HG03196 (cell line): ENCODE results near the gene RPS15.

Experiments
- ATAC-seq: cut with Tn5 transposase; IDR thresholded peaks from one replicate; pipeline ENCODE4 v1.9.1; 2021; ENCODE audit not compliant: unreplicated experiment

Gene RPS15

DNA sequence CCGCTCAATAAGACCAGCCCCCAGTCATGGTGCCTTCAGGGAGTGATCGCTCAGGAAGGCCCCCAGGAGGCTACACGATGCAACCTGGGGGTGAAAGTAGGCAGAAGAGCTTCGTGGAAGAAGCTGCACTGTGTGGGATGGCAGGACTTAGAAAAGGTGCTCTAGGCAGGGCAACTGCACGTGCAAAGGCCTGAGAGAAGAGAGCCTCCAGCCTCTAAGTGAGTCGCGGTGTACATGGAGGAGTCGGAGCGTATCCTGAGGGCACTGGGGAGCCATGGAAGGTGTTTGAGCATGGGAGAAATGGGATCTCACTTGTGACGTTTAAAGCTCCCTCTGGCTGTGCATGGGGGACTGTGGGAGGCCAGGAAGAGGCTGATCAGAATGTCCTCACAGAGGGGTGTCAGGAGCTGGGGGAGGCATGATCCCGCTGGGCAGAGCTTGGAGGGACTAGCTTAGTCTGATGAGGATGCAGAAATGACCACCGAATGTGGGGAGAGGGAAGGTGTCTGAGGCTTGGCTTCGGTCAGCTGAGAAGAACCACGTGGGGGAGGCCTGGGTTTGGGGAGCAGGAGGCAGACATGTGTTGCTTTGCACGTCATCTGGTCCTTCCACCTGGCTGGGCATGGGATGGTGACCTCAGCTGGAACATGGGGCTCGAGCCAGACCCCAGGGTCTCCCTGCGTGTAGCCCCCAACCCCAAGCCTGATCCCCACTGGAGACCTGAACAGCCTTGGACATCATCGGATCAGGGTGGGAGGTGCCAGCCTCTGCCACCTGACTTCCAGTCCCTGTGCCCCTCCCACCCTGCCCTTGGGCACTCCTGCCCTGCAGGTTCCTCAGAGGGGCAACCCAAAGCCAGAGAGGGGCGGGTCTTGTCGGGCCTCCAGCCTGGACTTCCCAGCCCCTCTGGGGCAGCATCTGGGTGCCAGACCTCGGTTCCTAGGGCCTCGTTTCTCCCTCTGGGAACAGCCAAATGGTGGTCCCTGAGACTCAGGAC is 12.8 kb downstream of the RPS15 start:
- no peak for ATAC-seq

DNA sequence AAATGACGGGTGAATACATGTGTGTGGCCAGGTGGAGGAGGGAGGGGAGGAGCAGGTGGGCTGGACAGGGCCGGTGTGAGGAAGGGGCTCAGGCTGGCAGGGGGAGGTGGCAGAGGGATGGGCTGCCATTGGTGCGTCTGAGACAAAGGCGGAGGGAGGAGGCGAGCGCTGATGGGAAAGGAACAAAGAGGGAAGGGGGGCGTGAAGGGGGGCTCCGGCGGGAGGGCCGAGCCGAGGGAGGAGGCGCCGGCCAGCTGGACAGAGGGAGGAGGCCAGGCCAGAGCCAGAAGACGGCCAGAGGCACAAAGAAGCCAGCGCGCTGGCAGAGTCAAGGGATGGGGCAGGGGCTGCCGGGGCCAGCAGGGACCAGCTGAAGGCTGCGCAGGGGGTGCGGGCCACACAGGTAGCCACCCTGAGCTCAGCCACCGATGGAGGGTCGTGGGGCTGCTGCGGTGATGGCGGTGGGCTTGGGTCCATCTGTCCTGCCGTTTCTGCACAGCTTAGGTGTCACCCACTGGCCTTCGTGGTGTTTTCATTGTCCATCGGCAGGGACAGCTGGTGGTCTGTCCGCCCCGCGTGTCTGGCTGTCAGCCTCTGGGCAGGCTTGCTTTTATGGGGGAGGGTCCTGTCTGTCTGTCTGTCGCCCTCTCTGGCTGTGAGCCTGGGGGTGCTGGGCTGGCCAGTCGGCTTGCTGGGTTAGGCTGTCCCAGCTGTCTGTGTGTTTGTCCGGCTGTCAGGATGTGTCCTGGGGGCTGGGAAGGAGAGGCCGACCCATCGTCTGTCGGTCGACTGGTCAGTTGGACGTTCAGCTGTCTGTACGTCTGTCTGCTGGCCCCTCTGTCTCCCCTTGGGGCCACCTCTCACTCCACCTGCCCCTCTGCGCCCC is 14.0 kb downstream of the RPS15 start:
- no peak for ATAC-seq

DNA sequence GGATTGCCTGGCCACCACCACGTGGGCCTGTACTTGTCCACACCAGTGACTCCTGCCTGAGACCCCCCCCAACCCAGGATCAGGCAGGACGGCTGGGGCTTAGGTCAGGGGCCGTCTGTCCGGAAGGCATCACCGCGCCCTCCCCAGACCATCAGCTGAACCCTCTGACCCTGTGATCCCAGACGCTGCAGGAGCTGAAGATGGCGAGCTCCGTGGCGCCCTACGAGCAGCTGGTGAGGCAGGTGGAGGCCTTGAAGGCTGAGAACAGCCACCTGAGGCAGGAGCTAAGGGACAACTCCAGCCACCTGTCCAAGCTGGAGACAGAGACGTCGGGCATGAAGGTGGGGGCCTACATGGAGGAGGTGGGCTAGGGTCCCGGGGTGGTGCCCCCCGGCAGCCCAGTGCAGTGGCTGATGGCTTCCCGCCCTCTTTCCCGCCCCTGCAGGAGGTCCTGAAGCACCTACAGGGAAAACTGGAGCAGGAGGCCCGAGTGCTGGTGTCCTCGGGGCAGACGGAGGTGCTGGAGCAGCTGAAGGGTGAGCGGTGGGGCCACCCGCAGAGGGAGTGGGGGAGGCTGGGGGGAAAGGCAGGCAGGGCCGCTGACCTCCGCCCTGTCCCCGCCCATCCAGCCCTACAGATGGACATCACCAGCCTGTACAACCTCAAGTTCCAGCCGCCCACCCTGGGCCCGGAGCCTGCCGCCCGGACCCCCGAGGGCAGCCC is 14.8 kb downstream of the RPS15 start:
- no peak for ATAC-seq

DNA sequence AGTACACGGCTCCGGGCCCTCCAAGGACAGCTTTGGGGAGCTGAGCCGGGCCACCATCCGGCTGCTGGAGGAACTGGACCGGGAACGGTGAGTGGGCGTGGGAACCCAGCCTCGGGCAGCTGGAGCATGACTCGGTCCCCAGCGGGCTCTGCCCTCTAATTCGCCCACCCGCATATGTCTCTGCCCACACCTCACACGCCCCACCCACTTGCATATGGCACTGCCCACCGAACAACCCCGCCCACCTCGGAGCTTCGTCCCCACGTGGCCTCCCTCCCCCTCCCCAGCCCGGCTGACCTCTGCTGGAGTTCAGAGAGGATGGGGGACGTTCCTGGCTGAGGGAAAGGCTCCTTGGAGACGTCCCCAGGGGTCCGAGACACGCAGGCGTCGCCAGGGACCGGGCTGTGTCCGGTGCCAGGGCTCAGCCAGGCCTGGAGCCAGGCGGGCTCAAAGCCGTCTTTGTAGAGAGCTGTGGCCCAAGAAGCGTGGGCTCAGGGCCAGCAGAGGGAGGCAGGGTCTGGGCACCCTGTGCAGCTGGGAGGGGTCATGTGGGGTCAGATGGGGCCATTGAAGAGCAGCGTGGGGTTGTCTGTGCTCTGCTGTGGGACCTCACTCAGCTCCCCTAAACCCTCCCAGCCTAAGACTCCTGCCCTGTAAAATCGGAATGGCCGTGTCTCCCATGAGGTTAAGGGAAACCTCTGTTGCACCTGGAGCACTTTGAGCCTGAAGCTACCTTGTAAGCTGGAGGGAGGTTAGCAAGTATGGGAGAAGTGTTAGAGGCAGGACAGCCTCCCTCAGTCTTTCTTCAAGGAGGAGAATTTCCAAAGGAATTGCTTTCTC is 15.5 kb downstream of the RPS15 start:
- no peak for ATAC-seq

- ATAC-seq: no peak
Observed at GRCh38 chr19:1455002-1455335, 16.8 kb downstream of the RPS15 start.

GRCh38 chr19:1455336-1456120 is 17.3 kb downstream of the RPS15 start:
- no peak for ATAC-seq

DNA sequence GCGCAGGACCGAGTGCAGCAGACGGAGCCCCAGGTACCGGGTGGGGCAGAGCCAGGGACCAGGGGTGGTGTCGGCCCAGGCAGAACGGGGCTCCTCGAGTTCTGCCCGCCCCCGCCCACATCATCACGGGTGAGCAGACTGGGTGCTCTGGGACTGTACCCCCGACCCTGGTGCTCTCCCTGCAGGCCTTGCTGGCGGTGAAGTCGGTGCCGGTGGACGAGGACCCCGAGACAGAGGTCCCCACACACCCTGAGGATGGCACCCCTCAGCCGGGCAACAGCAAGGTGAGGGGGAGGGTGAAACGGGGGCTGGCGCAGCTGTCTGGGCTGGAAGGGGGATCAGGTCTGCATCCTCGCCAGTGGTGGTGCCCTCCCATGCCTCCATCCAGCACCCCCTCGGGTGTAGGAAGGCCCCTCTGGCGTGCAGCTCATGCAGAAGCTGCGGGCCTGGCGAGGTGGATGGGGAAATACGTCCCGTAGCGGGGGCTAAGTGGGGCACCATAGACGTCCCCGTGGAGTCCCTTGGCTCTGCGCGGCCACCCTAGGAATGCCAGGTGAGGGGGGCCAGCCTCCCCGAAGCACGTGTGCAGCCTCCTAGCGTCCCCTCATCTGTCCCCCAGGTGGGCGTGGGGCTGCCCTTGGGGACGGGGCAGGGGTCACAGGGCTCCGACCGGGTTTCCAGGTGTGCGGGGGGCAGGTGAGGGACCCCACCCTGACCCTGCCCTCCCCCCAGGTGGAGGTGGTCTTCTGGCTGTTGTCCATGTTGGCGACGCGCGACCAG is 18.1 kb downstream of the RPS15 start:
- ATAC-seq: no peak

- ATAC-seq: no peak
Observed at GRCh38 chr19:1457031-1457739, 19.0 kb downstream of the RPS15 start.

DNA sequence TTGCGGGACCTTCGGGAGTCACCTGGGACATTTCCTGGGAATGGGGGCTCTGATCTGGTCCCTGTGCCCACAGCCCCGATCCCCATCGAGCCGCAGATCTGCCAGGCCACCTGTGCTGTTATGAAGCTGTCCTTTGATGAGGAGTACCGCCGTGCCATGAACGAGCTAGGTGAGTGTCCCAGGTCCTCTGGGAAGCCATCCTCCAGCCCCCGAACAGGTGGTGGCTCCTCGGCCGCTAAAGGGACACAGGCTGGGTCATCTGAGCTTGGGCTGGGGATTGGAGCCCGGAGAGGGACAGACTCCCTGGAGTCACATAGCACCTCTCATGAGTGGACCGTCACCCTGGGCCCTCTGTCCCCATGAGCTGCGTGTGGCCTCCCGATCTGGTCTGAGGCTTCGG is 19.7 kb downstream of the RPS15 start:
- ATAC-seq: no peak

DNA sequence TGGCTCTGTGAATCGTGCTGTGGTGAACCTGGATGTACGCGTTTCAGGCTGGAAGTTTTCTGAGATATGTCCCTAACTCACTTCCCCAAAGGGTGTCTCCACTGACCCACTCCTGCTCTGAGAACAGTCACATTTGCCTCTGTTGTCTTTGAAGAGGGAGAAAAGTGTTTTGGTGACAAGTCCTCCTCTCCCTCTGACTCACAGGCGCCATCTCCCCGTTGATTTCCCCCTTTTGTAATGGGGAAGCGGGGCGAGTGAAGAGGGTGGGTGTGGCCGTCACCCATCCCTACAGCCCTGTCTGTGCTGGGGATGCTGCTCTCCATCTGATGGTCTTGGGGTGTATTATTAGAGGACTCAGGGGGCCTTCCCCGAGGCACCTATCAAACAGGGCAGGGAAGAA is 21.3 kb downstream of the RPS15 start:
- ATAC-seq: no peak

DNA sequence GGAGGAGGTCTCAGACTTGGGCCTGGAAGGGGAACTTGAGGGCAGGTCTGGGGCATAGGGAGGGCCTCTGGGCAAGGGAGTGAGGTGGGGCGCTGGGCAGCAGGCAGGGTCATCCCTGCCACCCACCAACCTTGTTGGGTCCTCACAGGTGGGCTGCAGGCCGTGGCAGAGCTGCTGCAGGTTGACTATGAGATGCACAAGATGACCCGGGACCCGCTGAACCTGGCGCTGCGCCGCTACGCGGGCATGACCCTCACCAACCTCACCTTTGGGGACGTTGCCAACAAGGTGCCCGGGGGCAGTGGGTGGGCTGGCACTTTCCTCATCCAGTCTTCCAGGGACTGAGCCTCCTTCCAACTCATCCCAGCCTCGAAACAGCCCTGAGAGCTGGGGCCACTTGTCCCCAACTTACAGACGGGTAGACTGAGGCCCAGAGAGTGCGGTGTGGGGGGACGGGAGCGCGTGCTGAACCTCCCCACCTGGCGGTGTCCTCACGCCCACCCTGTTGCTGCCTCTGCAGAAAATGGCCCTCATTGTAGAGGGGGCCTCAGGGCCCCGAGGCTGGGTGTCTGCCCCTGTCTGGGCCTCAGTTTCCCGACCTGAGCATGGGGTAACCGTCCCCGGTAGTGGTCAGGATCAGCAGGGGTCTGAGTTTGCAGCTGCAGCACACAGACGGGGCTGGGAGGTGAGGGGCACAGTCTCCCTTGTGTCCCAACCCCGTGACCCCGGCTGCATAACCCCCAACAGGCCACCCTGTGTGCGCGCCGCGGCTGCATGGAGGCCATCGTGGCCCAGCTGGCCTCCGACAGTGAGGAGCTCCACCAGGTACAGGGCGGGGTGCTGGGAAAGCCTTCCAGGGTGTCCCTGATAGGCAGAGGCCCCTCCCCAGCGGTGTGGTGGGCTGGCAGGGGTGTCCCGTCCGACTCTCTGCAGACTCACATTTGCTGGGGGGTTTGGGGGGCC is 22.1 kb downstream of the RPS15 start:
- no peak for ATAC-seq

DNA sequence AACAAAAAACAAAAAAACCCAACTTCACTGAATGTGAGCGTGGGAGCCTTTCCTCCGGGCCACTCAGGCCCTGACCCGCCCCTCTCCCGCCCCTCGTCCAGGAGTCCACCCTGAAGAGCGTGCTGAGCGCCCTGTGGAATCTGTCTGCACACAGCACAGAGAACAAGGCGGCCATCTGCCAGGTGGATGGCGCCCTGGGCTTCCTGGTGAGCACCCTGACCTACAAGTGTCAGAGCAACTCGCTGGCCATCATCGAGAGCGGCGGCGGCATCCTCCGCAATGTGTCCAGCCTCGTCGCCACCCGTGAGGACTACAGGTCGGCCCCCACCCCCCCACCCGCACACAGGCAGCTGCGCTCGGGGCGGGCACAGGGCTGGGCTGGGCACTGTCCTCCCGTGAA is 23.7 kb downstream of the RPS15 start:
- ATAC-seq: no peak

DNA sequence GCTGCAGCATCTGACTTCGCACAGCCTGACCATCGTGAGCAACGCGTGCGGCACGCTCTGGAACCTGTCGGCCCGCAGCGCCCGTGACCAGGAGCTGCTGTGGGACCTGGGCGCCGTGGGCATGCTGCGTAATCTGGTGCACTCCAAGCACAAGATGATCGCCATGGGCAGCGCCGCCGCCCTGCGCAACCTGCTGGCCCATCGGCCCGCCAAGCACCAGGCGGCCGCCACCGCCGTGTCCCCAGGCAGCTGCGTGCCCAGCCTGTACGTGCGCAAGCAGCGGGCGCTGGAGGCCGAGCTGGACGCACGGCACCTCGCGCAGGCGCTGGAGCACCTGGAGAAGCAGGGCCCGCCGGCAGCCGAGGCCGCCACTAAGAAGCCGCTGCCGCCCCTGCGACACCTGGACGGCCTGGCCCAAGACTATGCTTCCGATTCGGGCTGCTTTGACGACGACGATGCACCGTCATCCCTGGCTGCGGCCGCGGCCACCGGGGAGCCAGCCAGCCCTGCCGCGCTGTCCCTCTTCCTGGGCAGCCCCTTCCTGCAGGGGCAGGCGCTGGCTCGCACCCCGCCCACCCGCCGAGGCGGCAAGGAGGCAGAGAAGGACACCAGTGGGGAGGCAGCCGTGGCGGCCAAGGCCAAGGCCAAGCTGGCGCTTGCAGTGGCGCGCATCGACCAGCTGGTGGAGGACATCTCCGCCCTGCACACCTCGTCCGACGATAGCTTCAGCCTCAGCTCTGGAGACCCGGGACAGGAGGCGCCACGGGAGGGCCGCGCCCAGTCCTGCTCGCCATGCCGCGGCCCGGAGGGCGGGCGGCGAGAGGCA is 27.2 kb downstream of the RPS15 start:
- no peak for ATAC-seq

GRCh38 chr19:1466018-1466460 is 27.8 kb downstream of the RPS15 start:
- ATAC-seq: no peak

DNA sequence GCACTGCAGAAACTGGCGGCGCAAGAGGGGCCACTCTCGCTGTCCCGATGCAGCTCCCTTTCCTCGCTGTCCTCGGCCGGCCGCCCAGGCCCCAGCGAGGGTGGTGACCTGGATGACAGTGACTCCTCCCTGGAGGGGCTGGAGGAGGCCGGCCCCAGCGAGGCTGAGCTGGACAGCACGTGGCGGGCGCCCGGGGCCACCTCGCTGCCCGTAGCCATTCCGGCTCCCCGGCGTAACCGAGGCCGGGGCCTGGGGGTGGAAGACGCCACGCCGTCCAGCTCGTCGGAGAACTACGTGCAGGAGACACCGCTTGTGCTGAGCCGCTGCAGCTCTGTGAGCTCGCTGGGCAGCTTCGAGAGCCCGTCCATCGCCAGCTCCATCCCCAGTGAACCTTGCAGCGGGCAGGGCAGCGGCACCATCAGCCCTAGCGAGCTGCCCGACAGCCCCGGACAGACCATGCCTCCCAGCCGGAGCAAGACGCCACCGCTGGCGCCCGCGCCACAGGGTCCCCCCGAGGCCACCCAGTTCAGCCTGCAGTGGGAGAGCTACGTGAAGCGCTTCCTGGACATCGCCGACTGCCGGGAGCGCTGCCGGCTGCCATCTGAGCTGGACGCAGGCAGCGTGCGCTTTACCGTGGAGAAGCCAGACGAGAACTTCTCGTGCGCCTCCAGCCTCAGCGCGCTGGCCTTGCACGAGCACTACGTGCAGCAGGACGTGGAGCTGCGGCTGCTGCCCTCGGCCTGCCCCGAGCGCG is 28.4 kb downstream of the RPS15 start:
- no peak for ATAC-seq

GRCh38 chr19:1467215-1467489 is 29.0 kb downstream of the RPS15 start:
- no peak for ATAC-seq
